WTC11 (cell line): ENCODE measurements around the gene HES6. TPM values are rescaled to one million over a fixed set of nuclear protein-coding genes. Genes with fewer than 3 reads are reported as not detected.

Experiments used
- ATAC-seq: fragments of 200-7000 bp; cut with Tn5 transposase; 2 replicates; pipeline ENCODE4 v1.10.0; 2021; ENCODE audit warnings: mild to moderate bottlenecking, moderate library complexity
- CTCF ChIA-PET: fragments of 300-600 bp; sonication (Branson Sonifier 250); formaldehyde crosslinking; loops from one replicate; lab custom pipeline; 2021; ENCODE audit warnings: antibody characterized with exemption; lab: Charles Lee
- POLR2A ChIA-PET: fragments of 350-600 bp; sonication (Branson Sonifier 250); formaldehyde crosslinking; loops from one replicate; lab custom pipeline; 2021; ENCODE audit warnings: antibody characterized with exemption; lab: Charles Lee
- DNase-seq: peaks from one replicate; pipeline ENCODE4 v3.0.0; 2021; ENCODE audit warnings: low spot score
- H3K27ac Mint-ChIP-seq: 2 replicates; pipeline ENCODE4 v1.8.0; 2021; ENCODE audit warnings: mixed read lengths
- H3K27me3 Mint-ChIP-seq: 2 replicates; pipeline ENCODE4 v1.8.0; 2021; ENCODE audit warnings: low read depth, mild to moderate bottlenecking, moderate library complexity, mixed read lengths
- H3K36me3 Mint-ChIP-seq: 2 replicates; pipeline ENCODE4 v1.8.0; 2021; ENCODE audit warnings: mixed read lengths
- H3K4me1 Mint-ChIP-seq: 2 replicates; pipeline ENCODE4 v1.8.0; 2022; ENCODE audit warnings: mixed read lengths
- H3K4me3 Mint-ChIP-seq: 2 replicates; pipeline ENCODE4 v1.8.0; 2021; ENCODE audit warnings: mild to moderate bottlenecking, moderate library complexity, mixed read lengths
- H3K9me3 Mint-ChIP-seq: 2 replicates; pipeline ENCODE4 v1.8.0; 2021; ENCODE audit warnings: mixed read lengths
- CREB1 ChIP-seq: sonication (generic); formaldehyde crosslinking; IDR thresholded peaks from 2 replicates; pipeline ENCODE4 v1.8.0; 2023; ENCODE audit warnings: mild to moderate bottlenecking, missing genetic modification reagents
- CREM ChIP-seq: sonication (generic); formaldehyde crosslinking; IDR thresholded peaks from 2 replicates; pipeline ENCODE4 v1.8.1; 2022; ENCODE audit warnings: mild to moderate bottlenecking, missing genetic modification reagents, moderate library complexity
- EMX1 ChIP-seq: fragments of 250-450 bp; sonication (Bioruptor Pico); IDR thresholded peaks from 2 replicates; pipeline ENCODE4 v1.8.0; 2021; ENCODE audit warnings: mild to moderate bottlenecking
- JUN ChIP-seq: sonication (generic); formaldehyde crosslinking; IDR thresholded peaks from 2 replicates; pipeline ENCODE4 v1.8.0; 2023; ENCODE audit warnings: mild to moderate bottlenecking, missing genetic modification reagents
- NFYB ChIP-seq: sonication (generic); formaldehyde crosslinking; conservative IDR thresholded peaks from 2 replicates; pipeline ENCODE4 v1.8.0; 2022; ENCODE audit warnings: low read depth, missing genetic modification reagents
- NR1H2 ChIP-seq: sonication (generic); formaldehyde crosslinking; IDR thresholded peaks from 2 replicates; pipeline ENCODE4 v1.9.0; 2021; ENCODE audit warnings: mild to moderate bottlenecking, moderate library complexity, missing genetic modification reagents
- RELA ChIP-seq: sonication (generic); formaldehyde crosslinking; IDR thresholded peaks from 2 replicates; pipeline ENCODE4 v1.8.1; 2022; ENCODE audit warnings: missing genetic modification reagents, mild to moderate bottlenecking, borderline replicate concordance
- SMAD4 ChIP-seq: sonication (generic); formaldehyde crosslinking; IDR thresholded peaks from 2 replicates; pipeline ENCODE4 v1.8.0; 2022; ENCODE audit warnings: mild to moderate bottlenecking, missing genetic modification reagents
- TEAD1 ChIP-seq: sonication (generic); formaldehyde crosslinking; IDR thresholded peaks from 2 replicates; pipeline ENCODE4 v1.8.0; 2022; ENCODE audit warnings: mild to moderate bottlenecking, missing genetic modification reagents
- ZNF232 ChIP-seq: sonication (generic); formaldehyde crosslinking; IDR thresholded peaks from 2 replicates; pipeline ENCODE4 v1.8.0; 2022; ENCODE audit warnings: mild to moderate bottlenecking, missing genetic modification reagents
- ZNF423 ChIP-seq: fragments of 250-450 bp; sonication (Bioruptor Pico); IDR thresholded peaks from 2 replicates; pipeline ENCODE4 v2.1.2; 2022; ENCODE audit warnings: mild to moderate bottlenecking, moderate library complexity
- total RNA-seq: library from RNA; stranded (reverse); gene quantifications from 3 replicates; pipeline ENCODE4 v1.2.3, GENCODE V29; 2021
- TF ChIP-seq, protein P1 (sequence below): sonication (generic); formaldehyde crosslinking; IDR thresholded peaks from 2 replicates; pipeline ENCODE4 v1.8.0; 2023; ENCODE audit warnings: mild to moderate bottlenecking, missing genetic modification reagents
- TF ChIP-seq, protein P2 (sequence below): sonication (generic); formaldehyde crosslinking; conservative IDR thresholded peaks from 2 replicates; pipeline ENCODE4 v1.8.1; 2022; ENCODE audit warnings: mild to moderate bottlenecking, missing genetic modification reagents
- TF ChIP-seq, protein P3 (sequence below): sonication (generic); formaldehyde crosslinking; IDR thresholded peaks from 2 replicates; pipeline ENCODE4 v1.8.0; 2022; ENCODE audit warnings: mild to moderate bottlenecking, missing genetic modification reagents
- TF ChIP-seq, protein P4 (sequence below): sonication (generic); formaldehyde crosslinking; IDR thresholded peaks from 2 replicates; pipeline ENCODE4 v1.8.1; 2022; ENCODE audit warnings: low read depth, missing genetic modification reagents, borderline replicate concordance
- TF ChIP-seq, protein P5 (sequence below): fragments of 250-450 bp; sonication (Bioruptor Pico); IDR thresholded peaks from 2 replicates; pipeline ENCODE4 v1.9.0; 2021; ENCODE audit warnings: mild to moderate bottlenecking, borderline replicate concordance
- TF ChIP-seq, protein P6 (sequence below): sonication (generic); formaldehyde crosslinking; IDR thresholded peaks from 2 replicates; pipeline ENCODE4 v1.8.1; 2023; ENCODE audit warnings: mild to moderate bottlenecking, missing genetic modification reagents
- TF ChIP-seq, protein P7 (sequence below): sonication (generic); formaldehyde crosslinking; IDR thresholded peaks from 2 replicates; pipeline ENCODE4 v1.8.1; 2022; ENCODE audit warnings: low read depth, mild to moderate bottlenecking, moderate library complexity, missing genetic modification reagents, borderline replicate concordance
- TF ChIP-seq, protein P8 (sequence below): sonication (generic); formaldehyde crosslinking; IDR thresholded peaks from 2 replicates; pipeline ENCODE4 v1.8.1; 2023; ENCODE audit warnings: mild to moderate bottlenecking, missing genetic modification reagents

HES6 gene
- total RNA-seq, 1 experiment from 2014 or later, result 52.1 TPM

DNA sequence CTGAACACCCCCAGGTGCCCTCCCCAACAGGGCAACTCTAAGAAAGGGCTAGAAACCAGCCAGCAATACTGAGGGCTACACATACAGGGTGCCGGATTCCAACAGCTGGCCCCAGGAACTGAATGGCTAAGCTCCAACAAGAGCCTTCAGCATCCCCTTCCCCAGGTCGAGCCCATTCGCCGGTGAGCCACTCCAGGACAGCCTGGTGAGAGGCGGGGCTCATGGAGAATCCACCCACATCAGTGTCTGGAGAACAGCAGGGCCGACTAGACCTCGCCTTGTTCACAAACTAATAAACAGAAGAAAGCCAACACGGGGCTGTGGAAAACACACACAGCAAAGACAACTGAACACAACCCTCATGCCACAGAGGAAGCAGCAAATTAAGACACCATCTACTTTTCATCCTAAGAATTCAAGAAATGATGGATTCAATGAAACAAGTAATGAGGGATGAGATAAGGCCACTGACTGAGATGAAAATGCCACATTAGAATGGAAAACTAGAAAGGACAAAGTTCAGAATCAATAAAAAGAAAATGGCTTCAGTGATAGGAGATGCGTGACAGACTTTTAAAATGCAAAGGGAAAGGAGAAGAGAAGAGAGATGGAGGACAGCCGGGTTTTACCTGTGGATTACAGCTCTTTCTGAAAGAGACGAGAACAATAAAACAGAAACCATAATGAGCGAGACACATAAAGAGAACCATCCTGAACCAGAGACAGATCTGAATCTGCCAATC lies 40.4 kb upstream of the HES6 start (continued):
- TF ChIP-seq, protein P1, sequence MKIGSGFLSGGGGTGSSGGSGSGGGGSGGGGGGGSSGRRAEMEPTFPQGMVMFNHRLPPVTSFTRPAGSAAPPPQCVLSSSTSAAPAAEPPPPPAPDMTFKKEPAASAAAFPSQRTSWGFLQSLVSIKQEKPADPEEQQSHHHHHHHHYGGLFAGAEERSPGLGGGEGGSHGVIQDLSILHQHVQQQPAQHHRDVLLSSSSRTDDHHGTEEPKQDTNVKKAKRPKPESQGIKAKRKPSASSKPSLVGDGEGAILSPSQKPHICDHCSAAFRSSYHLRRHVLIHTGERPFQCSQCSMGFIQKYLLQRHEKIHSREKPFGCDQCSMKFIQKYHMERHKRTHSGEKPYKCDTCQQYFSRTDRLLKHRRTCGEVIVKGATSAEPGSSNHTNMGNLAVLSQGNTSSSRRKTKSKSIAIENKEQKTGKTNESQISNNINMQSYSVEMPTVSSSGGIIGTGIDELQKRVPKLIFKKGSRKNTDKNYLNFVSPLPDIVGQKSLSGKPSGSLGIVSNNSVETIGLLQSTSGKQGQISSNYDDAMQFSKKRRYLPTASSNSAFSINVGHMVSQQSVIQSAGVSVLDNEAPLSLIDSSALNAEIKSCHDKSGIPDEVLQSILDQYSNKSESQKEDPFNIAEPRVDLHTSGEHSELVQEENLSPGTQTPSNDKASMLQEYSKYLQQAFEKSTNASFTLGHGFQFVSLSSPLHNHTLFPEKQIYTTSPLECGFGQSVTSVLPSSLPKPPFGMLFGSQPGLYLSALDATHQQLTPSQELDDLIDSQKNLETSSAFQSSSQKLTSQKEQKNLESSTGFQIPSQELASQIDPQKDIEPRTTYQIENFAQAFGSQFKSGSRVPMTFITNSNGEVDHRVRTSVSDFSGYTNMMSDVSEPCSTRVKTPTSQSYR (CRISPR knock-in tag), result no peak
- TF ChIP-seq TEAD1 (CRISPR knock-in tag), result no peak
- TF ChIP-seq, protein P2, sequence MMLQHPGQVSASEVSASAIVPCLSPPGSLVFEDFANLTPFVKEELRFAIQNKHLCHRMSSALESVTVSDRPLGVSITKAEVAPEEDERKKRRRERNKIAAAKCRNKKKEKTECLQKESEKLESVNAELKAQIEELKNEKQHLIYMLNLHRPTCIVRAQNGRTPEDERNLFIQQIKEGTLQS (CRISPR knock-in tag), result no peak

DNA sequence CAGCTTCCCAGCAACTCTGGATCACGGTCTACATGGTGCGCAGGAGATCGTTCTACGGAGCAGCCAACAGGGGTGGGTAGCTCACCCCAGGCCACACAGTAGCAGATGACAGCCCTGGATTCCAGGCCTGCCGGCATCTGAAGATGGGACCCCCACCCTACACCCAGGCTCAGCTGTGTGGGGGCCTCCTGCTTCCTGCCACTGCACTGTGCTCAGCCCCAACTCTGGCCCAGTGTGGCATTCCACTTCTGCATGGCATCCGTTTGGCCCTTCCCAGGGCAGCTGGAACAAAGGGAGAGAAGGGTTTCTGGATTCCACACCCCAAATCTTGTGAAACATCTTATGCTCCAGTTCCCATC lies 39.5 kb upstream of the HES6 start:
- H3K9me3 Mint-ChIP-seq, result no peaks in the 10 kb centered on the region
- ATAC-seq (no peak), DNase-seq (no peak)
- H3K4me3 Mint-ChIP-seq, result no peak overlapping the region
- H3K27me3 Mint-ChIP-seq, result no peaks in the 10 kb centered on the region; the same call in 1 of the 2 replicates
- H3K4me1 Mint-ChIP-seq, result peaks cover 4% of the 10 kb centered on the region; the same call in 1 of the 2 replicates
- H3K36me3 Mint-ChIP-seq, result no peaks in the 10 kb centered on the region; the same call in none of the 2 replicates
- POLR2A ChIA-PET, result no interaction called here
- no peak overlapping the region for H3K27ac Mint-ChIP-seq
- CTCF ChIA-PET, result interaction anchor here (1.2 to 4.2 kb wide), 4 partner anchors 9 to 26 kb away, joined by 3 to 32 read pairs (median 8); partner anchors contain the start of gene PER2
- TF ChIP-seq, protein P3, sequence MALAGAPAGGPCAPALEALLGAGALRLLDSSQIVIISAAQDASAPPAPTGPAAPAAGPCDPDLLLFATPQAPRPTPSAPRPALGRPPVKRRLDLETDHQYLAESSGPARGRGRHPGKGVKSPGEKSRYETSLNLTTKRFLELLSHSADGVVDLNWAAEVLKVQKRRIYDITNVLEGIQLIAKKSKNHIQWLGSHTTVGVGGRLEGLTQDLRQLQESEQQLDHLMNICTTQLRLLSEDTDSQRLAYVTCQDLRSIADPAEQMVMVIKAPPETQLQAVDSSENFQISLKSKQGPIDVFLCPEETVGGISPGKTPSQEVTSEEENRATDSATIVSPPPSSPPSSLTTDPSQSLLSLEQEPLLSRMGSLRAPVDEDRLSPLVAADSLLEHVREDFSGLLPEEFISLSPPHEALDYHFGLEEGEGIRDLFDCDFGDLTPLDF (CRISPR knock-in tag), result no peak
- TF ChIP-seq SMAD4 (CRISPR knock-in tag), result no peak
- no peak for TF ChIP-seq ZNF232 (CRISPR knock-in tag)
- TF ChIP-seq, protein P4, sequence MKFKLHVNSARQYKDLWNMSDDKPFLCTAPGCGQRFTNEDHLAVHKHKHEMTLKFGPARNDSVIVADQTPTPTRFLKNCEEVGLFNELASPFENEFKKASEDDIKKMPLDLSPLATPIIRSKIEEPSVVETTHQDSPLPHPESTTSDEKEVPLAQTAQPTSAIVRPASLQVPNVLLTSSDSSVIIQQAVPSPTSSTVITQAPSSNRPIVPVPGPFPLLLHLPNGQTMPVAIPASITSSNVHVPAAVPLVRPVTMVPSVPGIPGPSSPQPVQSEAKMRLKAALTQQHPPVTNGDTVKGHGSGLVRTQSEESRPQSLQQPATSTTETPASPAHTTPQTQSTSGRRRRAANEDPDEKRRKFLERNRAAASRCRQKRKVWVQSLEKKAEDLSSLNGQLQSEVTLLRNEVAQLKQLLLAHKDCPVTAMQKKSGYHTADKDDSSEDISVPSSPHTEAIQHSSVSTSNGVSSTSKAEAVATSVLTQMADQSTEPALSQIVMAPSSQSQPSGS (CRISPR knock-in tag), result no peak
- no peak for TF ChIP-seq NR1H2 (CRISPR knock-in tag)
- no peak for TF ChIP-seq ZNF423 (CRISPR knock-in tag)
- TF ChIP-seq, protein P5, sequence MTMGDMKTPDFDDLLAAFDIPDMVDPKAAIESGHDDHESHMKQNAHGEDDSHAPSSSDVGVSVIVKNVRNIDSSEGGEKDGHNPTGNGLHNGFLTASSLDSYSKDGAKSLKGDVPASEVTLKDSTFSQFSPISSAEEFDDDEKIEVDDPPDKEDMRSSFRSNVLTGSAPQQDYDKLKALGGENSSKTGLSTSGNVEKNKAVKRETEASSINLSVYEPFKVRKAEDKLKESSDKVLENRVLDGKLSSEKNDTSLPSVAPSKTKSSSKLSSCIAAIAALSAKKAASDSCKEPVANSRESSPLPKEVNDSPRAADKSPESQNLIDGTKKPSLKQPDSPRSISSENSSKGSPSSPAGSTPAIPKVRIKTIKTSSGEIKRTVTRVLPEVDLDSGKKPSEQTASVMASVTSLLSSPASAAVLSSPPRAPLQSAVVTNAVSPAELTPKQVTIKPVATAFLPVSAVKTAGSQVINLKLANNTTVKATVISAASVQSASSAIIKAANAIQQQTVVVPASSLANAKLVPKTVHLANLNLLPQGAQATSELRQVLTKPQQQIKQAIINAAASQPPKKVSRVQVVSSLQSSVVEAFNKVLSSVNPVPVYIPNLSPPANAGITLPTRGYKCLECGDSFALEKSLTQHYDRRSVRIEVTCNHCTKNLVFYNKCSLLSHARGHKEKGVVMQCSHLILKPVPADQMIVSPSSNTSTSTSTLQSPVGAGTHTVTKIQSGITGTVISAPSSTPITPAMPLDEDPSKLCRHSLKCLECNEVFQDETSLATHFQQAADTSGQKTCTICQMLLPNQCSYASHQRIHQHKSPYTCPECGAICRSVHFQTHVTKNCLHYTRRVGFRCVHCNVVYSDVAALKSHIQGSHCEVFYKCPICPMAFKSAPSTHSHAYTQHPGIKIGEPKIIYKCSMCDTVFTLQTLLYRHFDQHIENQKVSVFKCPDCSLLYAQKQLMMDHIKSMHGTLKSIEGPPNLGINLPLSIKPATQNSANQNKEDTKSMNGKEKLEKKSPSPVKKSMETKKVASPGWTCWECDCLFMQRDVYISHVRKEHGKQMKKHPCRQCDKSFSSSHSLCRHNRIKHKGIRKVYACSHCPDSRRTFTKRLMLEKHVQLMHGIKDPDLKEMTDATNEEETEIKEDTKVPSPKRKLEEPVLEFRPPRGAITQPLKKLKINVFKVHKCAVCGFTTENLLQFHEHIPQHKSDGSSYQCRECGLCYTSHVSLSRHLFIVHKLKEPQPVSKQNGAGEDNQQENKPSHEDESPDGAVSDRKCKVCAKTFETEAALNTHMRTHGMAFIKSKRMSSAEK, result no peak
- TF ChIP-seq EMX1, result no peak
- TF ChIP-seq JUN (CRISPR knock-in tag), result no peak
- TF ChIP-seq, protein P6, sequence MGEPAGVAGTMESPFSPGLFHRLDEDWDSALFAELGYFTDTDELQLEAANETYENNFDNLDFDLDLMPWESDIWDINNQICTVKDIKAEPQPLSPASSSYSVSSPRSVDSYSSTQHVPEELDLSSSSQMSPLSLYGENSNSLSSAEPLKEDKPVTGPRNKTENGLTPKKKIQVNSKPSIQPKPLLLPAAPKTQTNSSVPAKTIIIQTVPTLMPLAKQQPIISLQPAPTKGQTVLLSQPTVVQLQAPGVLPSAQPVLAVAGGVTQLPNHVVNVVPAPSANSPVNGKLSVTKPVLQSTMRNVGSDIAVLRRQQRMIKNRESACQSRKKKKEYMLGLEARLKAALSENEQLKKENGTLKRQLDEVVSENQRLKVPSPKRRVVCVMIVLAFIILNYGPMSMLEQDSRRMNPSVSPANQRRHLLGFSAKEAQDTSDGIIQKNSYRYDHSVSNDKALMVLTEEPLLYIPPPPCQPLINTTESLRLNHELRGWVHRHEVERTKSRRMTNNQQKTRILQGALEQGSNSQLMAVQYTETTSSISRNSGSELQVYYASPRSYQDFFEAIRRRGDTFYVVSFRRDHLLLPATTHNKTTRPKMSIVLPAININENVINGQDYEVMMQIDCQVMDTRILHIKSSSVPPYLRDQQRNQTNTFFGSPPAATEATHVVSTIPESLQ (CRISPR knock-in tag), result no peak
- TF ChIP-seq CREM (CRISPR knock-in tag), result no peak
- TF ChIP-seq RELA (CRISPR knock-in tag), result no peak
- TF ChIP-seq, protein P2 (CRISPR knock-in tag), result no peak
- TF ChIP-seq, protein P7, sequence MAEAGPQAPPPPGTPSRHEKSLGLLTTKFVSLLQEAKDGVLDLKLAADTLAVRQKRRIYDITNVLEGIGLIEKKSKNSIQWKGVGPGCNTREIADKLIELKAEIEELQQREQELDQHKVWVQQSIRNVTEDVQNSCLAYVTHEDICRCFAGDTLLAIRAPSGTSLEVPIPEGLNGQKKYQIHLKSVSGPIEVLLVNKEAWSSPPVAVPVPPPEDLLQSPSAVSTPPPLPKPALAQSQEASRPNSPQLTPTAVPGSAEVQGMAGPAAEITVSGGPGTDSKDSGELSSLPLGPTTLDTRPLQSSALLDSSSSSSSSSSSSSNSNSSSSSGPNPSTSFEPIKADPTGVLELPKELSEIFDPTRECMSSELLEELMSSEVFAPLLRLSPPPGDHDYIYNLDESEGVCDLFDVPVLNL (CRISPR knock-in tag), result no peak
- TF ChIP-seq, protein P8, sequence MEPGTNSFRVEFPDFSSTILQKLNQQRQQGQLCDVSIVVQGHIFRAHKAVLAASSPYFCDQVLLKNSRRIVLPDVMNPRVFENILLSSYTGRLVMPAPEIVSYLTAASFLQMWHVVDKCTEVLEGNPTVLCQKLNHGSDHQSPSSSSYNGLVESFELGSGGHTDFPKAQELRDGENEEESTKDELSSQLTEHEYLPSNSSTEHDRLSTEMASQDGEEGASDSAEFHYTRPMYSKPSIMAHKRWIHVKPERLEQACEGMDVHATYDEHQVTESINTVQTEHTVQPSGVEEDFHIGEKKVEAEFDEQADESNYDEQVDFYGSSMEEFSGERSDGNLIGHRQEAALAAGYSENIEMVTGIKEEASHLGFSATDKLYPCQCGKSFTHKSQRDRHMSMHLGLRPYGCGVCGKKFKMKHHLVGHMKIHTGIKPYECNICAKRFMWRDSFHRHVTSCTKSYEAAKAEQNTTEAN (CRISPR knock-in tag), result no peak
- TF ChIP-seq CREB1 (CRISPR knock-in tag), result no peak
- TF ChIP-seq NFYB (CRISPR knock-in tag), result no peak
